Lung microvascular endothelial cell (primary cell): Measurements from ENCODE around the gene SECISBP2. TPM values are rescaled to one million over a fixed set of nuclear protein-coding genes. Genes with fewer than 3 reads are reported as not detected.

ENCODE experiments used
- DNase-seq, 2 donors: peaks; one replicate each; pipeline versions ENCODE4 v3.0.0 to v3.0.0-alpha.2; 2010; ENCODE audit warnings: low read depth in 2 of 2
- total RNA-seq: library from RNA; depleted of rRNA; stranded (reverse); fragments of >200 nt; gene quantifications from 2 replicates; pipeline ENCODE4 v1.2.1, GENCODE V29; 2014

Gene SECISBP2
- total RNA-seq, 1 donor from 2014 or later, result 27.4 TPM

- DNase-seq, result no peak
Observed at GRCh38 chr9:89380437-89381307, 62.4 kb downstream of the SECISBP2 start.

- DNase-seq, result no peak
Observed at GRCh38 chr9:89381308-89381609, 63.0 kb downstream of the SECISBP2 start.

- no peak for DNase-seq
Observed at GRCh38 chr9:89382026-89382986, 64.0 kb downstream of the SECISBP2 start.

- DNase-seq, result no peak
Observed at GRCh38 chr9:89383030-89383720, 64.9 kb downstream of the SECISBP2 start.

GRCh38 chr9:89383721-89384300 lies 65.5 kb downstream of the SECISBP2 start:
- DNase-seq, result no peak

GRCh38 chr9:89384783-89385182 lies 66.5 kb downstream of the SECISBP2 start:
- DNase-seq, result no peak

GRCh38 chr9:89386206-89386605 lies 67.9 kb downstream of the SECISBP2 start:
- DNase-seq, result no peak

- no peak for DNase-seq
Observed at GRCh38 chr9:89386797-89387196, 68.5 kb downstream of the SECISBP2 start.

GRCh38 chr9:89387197-89387849 lies 69.0 kb downstream of the SECISBP2 start:
- DNase-seq, result no peak

- peak in 1 of 2 donors; percentile 59 for DNase-seq
Observed at GRCh38 chr9:89388084-89388867, 70.0 kb downstream of the SECISBP2 start.

GRCh38 chr9:89388868-89389177 lies 70.5 kb downstream of the SECISBP2 start:
- no peak for DNase-seq

- DNase-seq, result no peak
Observed at GRCh38 chr9:89390068-89390555, 71.8 kb downstream of the SECISBP2 start.

- DNase-seq, result no peak
Observed at GRCh38 chr9:89390578-89391116, 72.3 kb downstream of the SECISBP2 start.

GRCh38 chr9:89391585-89391984 lies 73.3 kb downstream of the SECISBP2 start:
- no peak for DNase-seq

GRCh38 chr9:89394412-89394811 lies 76.1 kb downstream of the SECISBP2 start:
- no peak for DNase-seq

GRCh38 chr9:89395931-89396710 lies 77.8 kb downstream of the SECISBP2 start:
- DNase-seq, result no peak

- DNase-seq, result no peak
Observed at GRCh38 chr9:89397471-89397870, 79.2 kb downstream of the SECISBP2 start.

- DNase-seq, result no peak
Observed at GRCh38 chr9:89398621-89399020, 80.3 kb downstream of the SECISBP2 start.
